HepG2 (cell line): ENCODE data around the gene KATNA1.

Experiments
- CTCF ChIP-seq: sonication (generic); formaldehyde crosslinking; IDR thresholded peaks from 2 replicates; pipeline ENCODE4 v1.5.0; 2020; ENCODE audit warnings: mild to moderate bottlenecking, missing genetic modification reagents, moderate library complexity
- MAZ ChIP-seq, 2 experiments: sonication (generic) in 1 of 2; formaldehyde crosslinking in 1 of 2; IDR thresholded peaks; 2 replicates each; pipeline versions ENCODE4 v1.5.0 to v1.6.1; 2012 to 2020; ENCODE audit warnings: low read depth in 2 of 2, mild to moderate bottlenecking in 2 of 2, borderline replicate concordance in 1 of 2, improper control_type of control experiment in 1 of 2, low read length in 1 of 2, missing genetic modification reagents in 1 of 2, moderate library complexity in 1 of 2
- SMAD3 ChIP-seq: sonication (generic); formaldehyde crosslinking; IDR thresholded peaks from 2 replicates; pipeline ENCODE4 v1.4.0; 2020; ENCODE audit warnings: missing genetic modification reagents

GRCh38 chr6:149694921-149695320 lies 46.4 kb upstream of the KATNA1 start:
- TF ChIP-seq SMAD3 (CRISPR knock-in tag): no peak
- TF ChIP-seq CTCF (CRISPR knock-in tag): no peak
- no peak for TF ChIP-seq MAZ (IDR thresholded peaks at IDR 0.05; ENCODE audit: borderline replicate concordance, low read depth, low read length)
- no peak for TF ChIP-seq MAZ (CRISPR knock-in tag; IDR thresholded peaks at IDR 0.05; ENCODE audit: low read depth)
